Tibial artery (tissue), 4 donors: Measurements from ENCODE around the gene KRTAP3-3.

Source experiments
- DNase-seq, 2 donors: peaks; one replicate each; pipeline ENCODE4 v3.0.0-alpha.2; 2019
- H3K27ac ChIP-seq, 2 donors: fragments of 200-600 bp; sonication (generic) in 1 of 2; 1 replicate in 1 of 2; 2 replicates in 1 of 2; pipeline ENCODE4 v1.5.1; 2018 to 2019; ENCODE audit warnings: mild to moderate bottlenecking in 1 of 2
- H3K27me3 ChIP-seq, 2 donors: fragments of 200-600 bp; sonication (generic) in 1 of 2; one replicate each; pipeline versions ENCODE4 v1.5.1 to v1.6.0; 2016 to 2019
- H3K36me3 ChIP-seq, 3 donors: fragments of 200-600 bp; sonication (generic) in 2 of 3; one replicate each; pipeline ENCODE4 v1.5.1; 2016 to 2019; ENCODE audit warnings: mild to moderate bottlenecking in 2 of 3
- H3K4me1 ChIP-seq, 4 donors: fragments of 200-600 bp; sonication (generic) in 2 of 4; 1 replicate in 3 of 4; 2 replicates in 1 of 4; pipeline ENCODE4 v1.5.1; 2016 to 2019
- H3K4me3 ChIP-seq, 2 donors: fragments of 200-600 bp; sonication (generic) in 1 of 2; 1 replicate in 1 of 2; 2 replicates in 1 of 2; pipeline ENCODE4 v1.5.1; 2018 to 2019; ENCODE audit warnings: mild to moderate bottlenecking in 2 of 2
- H3K9me3 ChIP-seq, 3 donors: fragments of 200-600 bp; sonication (generic) in 1 of 3; one replicate each; pipeline ENCODE4 v1.5.1; 2016 to 2019
- CTCF ChIP-seq, 2 experiments: fragments of 200-600 bp in 1 of 2; fragments of 450-650 bp in 1 of 2; IDR thresholded peaks; one replicate each; pipeline ENCODE4 v1.5.1; 2017 to 2019; ENCODE audit warnings: antibody characterized with exemption in 2 of 2, mild to moderate bottlenecking in 1 of 2, moderate library complexity in 1 of 2
- intact Hi-C: fragments of 100-400 bp; cut with DNase I; formaldehyde crosslinking; loops from one replicate; pipeline ENCODE4 v1.15.0; 2023; ENCODE audit warnings: low total_unique reads

Gene KRTAP3-3

DNA sequence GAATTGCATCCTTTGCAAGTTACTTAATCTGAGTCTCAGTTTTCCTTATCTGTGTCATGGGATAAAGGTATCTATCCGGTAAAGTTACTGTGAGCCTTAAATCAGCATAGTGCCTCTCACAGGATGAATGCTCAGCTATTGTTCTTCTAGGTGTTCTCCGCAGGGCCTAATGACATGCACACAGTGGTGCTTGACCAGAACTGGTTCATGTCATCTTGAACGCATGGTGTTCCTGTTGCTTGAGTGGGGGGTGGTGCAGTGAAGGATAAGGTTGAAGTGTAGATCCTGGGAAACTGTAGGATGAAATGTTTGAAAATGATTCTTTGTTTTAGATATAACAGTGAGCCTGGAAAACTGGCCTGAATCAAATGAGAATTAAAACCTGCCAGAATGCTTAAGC is 13.8 kb downstream of the KRTAP3-3 start:
- H3K4me3 ChIP-seq: no peak overlapping the region
- peaks cover 0 to 7% (median 5%) of the 10 kb centered on the region in 4 donors for H3K4me1 ChIP-seq
- no peaks in the 10 kb centered on the region for H3K36me3 ChIP-seq
- no peak overlapping the region for H3K27ac ChIP-seq
- H3K9me3 ChIP-seq: no peaks in the 10 kb centered on the region
- intact Hi-C loops: no loop called here
- TF ChIP-seq CTCF (IDR thresholded peaks at IDR 0.05): no peak
- peaks cover 0 to 10% of the 10 kb centered on the region in 2 donors for H3K27me3 ChIP-seq
- no peak for DNase-seq

GRCh38 chr17:40978575-40979151 is 15.3 kb downstream of the KRTAP3-3 start:
- TF ChIP-seq CTCF (IDR thresholded peaks at IDR 0.05): no peak
- DNase-seq: no peak
- H3K9me3 ChIP-seq: no peaks in the 10 kb centered on the region
- no peak overlapping the region for H3K27ac ChIP-seq
- peaks cover 0 to 7% (median 5%) of the 10 kb centered on the region in 4 donors for H3K4me1 ChIP-seq
- H3K4me3 ChIP-seq: no peak overlapping the region
- intact Hi-C loops: no loop called here
- H3K27me3 ChIP-seq: peaks cover 0 to 10% of the 10 kb centered on the region in 2 donors
- no peaks in the 10 kb centered on the region for H3K36me3 ChIP-seq

DNA sequence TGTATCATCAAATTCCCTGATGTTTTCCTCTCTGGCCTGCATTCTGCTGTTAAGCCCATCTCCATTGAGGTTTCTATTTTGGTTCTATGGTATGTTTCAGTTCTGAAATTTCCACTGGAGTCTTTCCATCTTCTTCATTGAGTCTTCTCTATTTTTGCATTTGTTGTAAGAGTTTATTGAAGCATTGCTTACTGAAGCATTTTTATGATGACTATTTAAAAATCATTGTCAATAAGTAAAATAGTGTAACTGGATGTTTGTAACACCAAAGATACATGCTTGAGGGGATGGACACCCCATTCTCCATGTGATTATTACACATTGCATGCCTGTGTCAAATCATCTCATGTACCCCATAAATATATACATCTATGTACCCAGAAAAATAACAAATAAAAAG is 18.4 kb downstream of the KRTAP3-3 start:
- H3K4me3 ChIP-seq: no peak overlapping the region
- TF ChIP-seq CTCF (IDR thresholded peaks at IDR 0.05): no peak
- H3K9me3 ChIP-seq: no peaks in the 10 kb centered on the region
- peaks cover 0 to 2% (median 1%) of the 10 kb centered on the region in 4 donors for H3K4me1 ChIP-seq
- no peaks in the 10 kb centered on the region for H3K36me3 ChIP-seq
- intact Hi-C loops: no loop called here
- peaks cover 0 to 10% of the 10 kb centered on the region in 2 donors for H3K27me3 ChIP-seq
- H3K27ac ChIP-seq: no peak overlapping the region
- no peak for DNase-seq

- Histone ChIP-seq H3K4me3 (no peak overlapping the region), H3K9me3 (no peaks in the 10 kb centered on the region), H3K36me3 (no peaks in the 10 kb centered on the region), H3K4me1 (no peaks in the 10 kb centered on the region), H3K27me3 (peaks cover 0 to 10% of the 10 kb centered on the region in 2 donors), H3K27ac (no peak overlapping the region)
- intact Hi-C loops: no loop called here
- no peak for TF ChIP-seq CTCF (IDR thresholded peaks at IDR 0.05)
- DNase-seq: no peak
Measured at GRCh38 chr17:40974366-40974765, 19.6 kb downstream of the KRTAP3-3 start.

- Histone ChIP-seq H3K36me3 (no peaks in the 10 kb centered on the region), H3K27ac (no peak overlapping the region), H3K4me1 (no peaks in the 10 kb centered on the region), H3K4me3 (no peak overlapping the region), H3K27me3 (no peaks in the 10 kb centered on the region), H3K9me3 (peaks cover 0 to 5% (median 0%) of the 10 kb centered on the region in 3 donors)
- no peak for DNase-seq
- TF ChIP-seq CTCF (IDR thresholded peaks at IDR 0.05): no peak
- intact Hi-C loops: no loop called here
Measured at GRCh38 chr17:40967582-40967981, 26.4 kb downstream of the KRTAP3-3 start.

DNA sequence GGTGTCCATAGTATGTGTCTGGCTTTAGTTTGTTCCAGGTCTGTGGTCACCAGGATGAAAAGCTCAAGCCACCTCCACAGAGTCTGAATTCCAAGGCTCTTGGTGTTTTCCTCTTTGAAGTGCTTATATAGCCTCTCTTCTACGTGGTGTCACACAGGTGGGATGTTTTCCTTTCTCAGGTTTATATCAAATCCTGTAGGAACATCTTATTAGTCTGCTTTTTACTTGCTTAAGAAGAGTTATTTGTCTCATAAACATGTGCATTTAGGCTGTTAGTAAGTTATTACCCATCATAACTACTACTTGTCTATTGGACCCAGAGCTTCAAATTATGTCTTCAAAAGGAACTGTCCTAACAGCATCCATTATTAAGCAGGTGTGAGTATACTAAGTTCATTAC is 27.1 kb downstream of the KRTAP3-3 start, which contains the start of gene KRT39:
Gene KRT39 (minus strand): TSS at position 101 of the 400 bp plus-strand sequence. CDS start 92 bp downstream, at position 9.
- H3K27me3 ChIP-seq: no peaks in the 10 kb centered on the region
- no peaks in the 10 kb centered on the region for H3K4me1 ChIP-seq
- intact Hi-C loops: no loop called here
- no peak for TF ChIP-seq CTCF (IDR thresholded peaks at IDR 0.05)
- no peak for DNase-seq
- no peak within 1 kb of the TSS for H3K27ac ChIP-seq
- peaks cover 0 to 5% (median 0%) of the 10 kb centered on the region in 3 donors for H3K9me3 ChIP-seq
- H3K36me3 ChIP-seq: no peaks in the 10 kb centered on the region
- H3K4me3 ChIP-seq: no peak within 1 kb of the TSS
